ENCODE measurements around the gene CACNA1C.

DNA sequence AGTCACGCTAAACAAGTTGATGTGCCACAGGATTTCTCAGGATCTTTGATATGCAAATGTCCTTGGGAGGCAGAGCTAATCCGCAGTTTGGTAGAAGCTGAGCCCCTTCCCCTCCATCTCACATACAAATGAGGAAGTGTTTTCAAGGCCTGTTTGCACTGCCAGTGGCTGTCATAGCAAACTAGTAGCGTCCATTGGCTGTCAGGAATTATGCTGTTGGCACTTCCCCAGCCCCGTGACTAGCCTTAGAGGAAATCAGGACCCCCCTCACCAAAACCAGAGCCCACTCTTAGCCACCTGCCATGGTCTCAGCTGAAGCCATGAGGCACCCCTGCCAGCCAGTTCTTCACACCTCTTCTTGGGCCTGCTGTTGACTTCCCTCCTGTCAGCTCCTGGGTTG is 253.9 kb downstream of the CACNA1C start:
- TF ChIP-seq, protein P1, sequence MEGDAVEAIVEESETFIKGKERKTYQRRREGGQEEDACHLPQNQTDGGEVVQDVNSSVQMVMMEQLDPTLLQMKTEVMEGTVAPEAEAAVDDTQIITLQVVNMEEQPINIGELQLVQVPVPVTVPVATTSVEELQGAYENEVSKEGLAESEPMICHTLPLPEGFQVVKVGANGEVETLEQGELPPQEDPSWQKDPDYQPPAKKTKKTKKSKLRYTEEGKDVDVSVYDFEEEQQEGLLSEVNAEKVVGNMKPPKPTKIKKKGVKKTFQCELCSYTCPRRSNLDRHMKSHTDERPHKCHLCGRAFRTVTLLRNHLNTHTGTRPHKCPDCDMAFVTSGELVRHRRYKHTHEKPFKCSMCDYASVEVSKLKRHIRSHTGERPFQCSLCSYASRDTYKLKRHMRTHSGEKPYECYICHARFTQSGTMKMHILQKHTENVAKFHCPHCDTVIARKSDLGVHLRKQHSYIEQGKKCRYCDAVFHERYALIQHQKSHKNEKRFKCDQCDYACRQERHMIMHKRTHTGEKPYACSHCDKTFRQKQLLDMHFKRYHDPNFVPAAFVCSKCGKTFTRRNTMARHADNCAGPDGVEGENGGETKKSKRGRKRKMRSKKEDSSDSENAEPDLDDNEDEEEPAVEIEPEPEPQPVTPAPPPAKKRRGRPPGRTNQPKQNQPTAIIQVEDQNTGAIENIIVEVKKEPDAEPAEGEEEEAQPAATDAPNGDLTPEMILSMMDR (IDR thresholded peaks at IDR 0.05), result no peak
- TF ChIP-seq POLR2A (IDR thresholded peaks at IDR 0.05), result no peak
